NOMO-1 (cell line): Measurements from ENCODE around the gene DTX3L.
"Not testable (repeated sequence)": the region's sequence is repeated elsewhere in the genome, so short reads cannot be mapped to it uniquely, and the experiment has no call there.

ENCODE experiments used
- DNase-seq, 2 experiments: peaks; one replicate each; lab custom pipeline; 2025; ENCODE audit not compliant: unreplicated experiment in 2 of 2; lab: John Stamatoyannopoulos, UW

The DTX3L gene

GRCh38 chr3:122560680-122561079 lies 3.5 kb upstream of the DTX3L start:
- peak; percentile 31 to 55 for DNase-seq

GRCh38 chr3:122562923-122563716 lies 1.0 kb upstream of the DTX3L start:
- no peak for DNase-seq

- DNase-seq: peak in 1 of 2 experiments; percentile 32
These were observed 467 bp upstream of the DTX3L start for GRCh38 chr3:122563717-122564025.

- DNase-seq: not testable (repeated sequence)
These were observed 4.0 kb downstream of the DTX3L start for GRCh38 chr3:122568131-122568530.

GRCh38 chr3:122568755-122569154 lies 4.6 kb downstream of the DTX3L start:
- DNase-seq: no peak

- DNase-seq: peak; percentile 44 to 70
These were observed 8.8 kb downstream of the DTX3L start for GRCh38 chr3:122572940-122573412.

GRCh38 chr3:122576174-122576940 lies 12.2 kb downstream of the DTX3L start:
- peak in 1 of 2 experiments; percentile 6 for DNase-seq

- DNase-seq: peak; percentile 25 to 26
These were observed 13.4 kb downstream of the DTX3L start, which contains the start of gene PARP15 for GRCh38 chr3:122577409-122578031. Gene PARP15 (plus strand): TSS chr3:122577650. CDS start chr3:122577668, 18 bp downstream.

- DNase-seq: no peak
These were observed 14.1 kb downstream of the DTX3L start for GRCh38 chr3:122578069-122578740.

- no peak for DNase-seq
These were observed 16.3 kb downstream of the DTX3L start for GRCh38 chr3:122580470-122580869.

- DNase-seq: no peak
These were observed 17.5 kb downstream of the DTX3L start for GRCh38 chr3:122581622-122582021.

- no peak for DNase-seq
These were observed 18.3 kb downstream of the DTX3L start for GRCh38 chr3:122582390-122582789.

GRCh38 chr3:122586098-122586497 lies 22.0 kb downstream of the DTX3L start:
- DNase-seq: no peak

- no peak for DNase-seq
These were observed 22.8 kb downstream of the DTX3L start for GRCh38 chr3:122586773-122587485.

GRCh38 chr3:122587572-122587971 lies 23.4 kb downstream of the DTX3L start:
- no peak for DNase-seq

- peak; percentile 31 to 84 for DNase-seq
These were observed 25.2 kb downstream of the DTX3L start for GRCh38 chr3:122589297-122589696.

- DNase-seq: no peak
These were observed 26.5 kb downstream of the DTX3L start for GRCh38 chr3:122590610-122591009.

GRCh38 chr3:122594025-122594424 lies 29.9 kb downstream of the DTX3L start:
- no peak for DNase-seq

- no peak for DNase-seq
These were observed 34.0 kb downstream of the DTX3L start for GRCh38 chr3:122598151-122598550.

- no peak for DNase-seq
These were observed 34.4 kb downstream of the DTX3L start for GRCh38 chr3:122598556-122598955.
